Renal cortical epithelial cell (primary cell): ENCODE measurements around the gene BRMS1L. TPM values are rescaled to one million over a fixed set of nuclear protein-coding genes. Genes with fewer than 3 reads are reported as not detected.
"Not testable (repeated sequence)": the region's sequence is repeated elsewhere in the genome, so short reads cannot be mapped to it uniquely, and the experiment has no call there.

ENCODE experiments used
- DNase-seq: peaks from one replicate; pipeline ENCODE4 v3.0.0-alpha.2; 2011; ENCODE audit warnings: low read depth
- total RNA-seq: library from RNA; depleted of rRNA; stranded (reverse); fragments of >200 nt; gene quantifications from 2 replicates; pipeline ENCODE4 v1.2.3, GENCODE V29; 2014

Gene BRMS1L
- total RNA-seq, 1 donor from 2014 or later: 9.3 TPM

- peak; percentile 44 for DNase-seq
Measured at GRCh38 chr14:35821564-35822411, 4.3 kb upstream of the BRMS1L start.

DNA sequence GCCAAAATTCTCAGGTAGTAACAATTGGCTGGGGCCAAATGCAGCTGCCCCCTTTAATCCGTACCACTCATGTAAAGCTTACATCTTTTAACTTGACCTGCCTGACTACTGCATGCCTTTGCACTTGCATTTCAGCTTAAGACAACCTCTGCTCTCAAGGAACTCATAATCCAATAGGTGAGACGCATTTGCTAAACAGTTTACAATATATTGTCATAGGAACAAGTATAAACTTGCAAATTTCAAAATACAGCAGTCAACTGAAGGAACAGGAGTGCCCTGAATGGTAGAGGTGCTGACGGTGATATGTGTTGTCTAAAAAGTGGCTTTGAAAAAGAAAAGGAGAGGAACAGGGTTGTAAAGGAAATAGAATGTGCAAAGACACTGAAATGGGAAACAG, 3.6 kb upstream of the BRMS1L start:
- DNase-seq: no peak

GRCh38 chr14:35824446-35825165, 1.5 kb upstream of the BRMS1L start:
- DNase-seq: not testable (repeated sequence)

DNA sequence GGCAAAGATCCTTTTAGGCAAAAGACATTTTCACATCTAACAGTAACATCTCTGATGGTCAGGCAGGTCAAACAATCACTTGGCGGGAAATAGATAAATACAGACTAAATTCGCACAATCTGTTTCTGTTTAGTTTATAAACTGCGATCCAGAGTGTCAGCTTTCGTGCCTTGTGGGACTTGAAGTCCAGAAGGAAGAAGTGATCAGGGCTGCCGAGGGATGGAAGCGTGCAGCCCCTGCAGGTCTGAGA, 245 bp upstream of the BRMS1L start:
- peak; percentile 98 for DNase-seq

- no peak for DNase-seq
Measured at GRCh38 chr14:35826952-35827416, 846 bp downstream of the BRMS1L start.

- no peak for DNase-seq
Measured at GRCh38 chr14:35827678-35828472, 1.7 kb downstream of the BRMS1L start.

DNA sequence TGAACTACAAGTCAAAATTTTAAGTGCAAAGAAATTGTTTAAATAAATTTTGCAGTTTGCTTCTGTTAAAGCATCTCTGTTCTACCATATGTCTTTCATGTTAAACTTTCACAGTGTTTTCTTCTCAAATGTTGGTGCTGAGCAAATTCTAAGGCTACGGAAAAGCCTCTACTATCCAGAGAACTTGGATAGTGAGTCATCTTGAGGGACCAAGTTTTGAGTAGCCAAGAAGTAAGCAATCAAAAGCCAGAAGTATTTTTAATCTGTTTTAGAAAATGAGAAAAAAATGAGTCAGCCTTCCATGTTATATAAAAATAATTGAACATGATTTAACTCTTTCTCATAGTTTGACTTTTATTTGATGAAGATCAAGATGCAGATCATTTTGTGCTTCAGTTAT, 3.3 kb downstream of the BRMS1L start:
- DNase-seq: no peak

DNA sequence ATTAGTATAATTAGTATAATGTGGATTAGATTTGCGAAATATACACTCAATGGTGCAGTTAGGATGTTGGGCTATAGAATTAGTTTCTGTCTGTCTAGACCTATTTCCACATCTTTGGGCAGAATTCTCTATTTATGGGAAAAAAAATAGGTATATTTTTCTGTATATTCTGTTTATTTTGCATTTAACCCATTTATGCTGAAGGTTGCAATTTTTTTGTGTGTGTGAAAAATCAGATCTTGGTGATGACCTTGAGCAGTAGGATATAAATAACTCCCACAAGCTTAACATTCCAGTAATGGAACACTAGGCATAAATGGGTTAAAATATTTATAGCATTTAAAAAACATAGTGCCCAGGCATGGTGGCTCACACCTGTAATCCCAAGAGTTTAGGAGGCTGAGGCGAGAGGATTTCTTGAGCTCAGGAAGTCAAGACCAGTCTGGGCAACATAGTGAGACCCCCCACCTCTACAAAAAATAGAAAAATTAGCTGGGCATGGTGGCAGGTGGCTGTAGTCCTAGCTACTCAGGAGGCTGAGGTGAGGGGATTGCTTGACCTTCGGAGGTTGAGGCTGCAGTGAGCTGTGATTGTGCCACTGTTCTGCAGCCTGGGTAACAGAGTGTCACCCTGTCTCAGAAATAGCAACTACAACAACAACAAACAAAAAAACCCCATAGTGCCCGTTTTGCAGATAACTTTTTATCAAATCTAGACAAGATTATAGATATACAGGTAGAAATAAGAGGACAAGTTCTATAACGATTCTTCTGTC, 9.3 kb downstream of the BRMS1L start:
- no peak for DNase-seq

DNA sequence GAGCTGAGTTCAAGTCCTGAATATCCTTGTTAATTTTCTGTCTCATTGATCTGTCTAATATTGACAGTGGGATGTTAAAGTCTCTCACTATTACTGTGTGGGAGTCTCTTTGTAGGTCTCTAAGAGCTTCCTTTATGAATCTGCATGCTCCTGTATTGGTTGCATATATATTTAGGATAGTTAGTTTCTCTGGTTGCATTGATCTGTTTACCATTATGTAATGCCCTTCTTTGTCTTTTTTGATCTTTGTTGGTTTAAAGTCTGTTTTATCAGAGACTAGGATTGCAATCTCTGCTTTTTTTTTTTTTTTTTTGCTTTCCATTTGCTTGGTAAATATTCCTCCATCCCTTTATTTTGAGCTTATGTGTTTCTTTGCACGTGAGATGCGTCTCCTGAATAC, 15.6 kb downstream of the BRMS1L start:
- not testable (repeated sequence) for DNase-seq

DNA sequence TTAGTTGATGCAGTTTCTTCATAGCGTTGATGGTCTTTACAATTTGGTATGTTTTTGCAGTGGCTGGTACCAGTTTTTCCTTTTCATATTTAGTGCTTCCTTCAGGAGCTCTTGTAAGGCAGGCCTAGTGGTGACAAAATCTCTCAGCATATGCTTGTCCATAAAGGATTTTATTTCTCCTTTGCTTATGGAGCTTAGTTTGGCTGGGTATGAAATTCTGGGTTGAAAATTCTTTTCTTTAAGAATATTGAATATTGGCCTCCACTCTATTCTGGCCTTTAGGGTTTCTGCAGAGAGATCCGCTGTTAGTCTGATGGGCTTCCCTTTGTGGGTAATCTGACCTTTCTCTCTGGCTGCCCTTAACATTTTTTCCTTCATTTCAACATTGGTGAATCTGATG, 16.1 kb downstream of the BRMS1L start:
- DNase-seq: not testable (repeated sequence)

DNA sequence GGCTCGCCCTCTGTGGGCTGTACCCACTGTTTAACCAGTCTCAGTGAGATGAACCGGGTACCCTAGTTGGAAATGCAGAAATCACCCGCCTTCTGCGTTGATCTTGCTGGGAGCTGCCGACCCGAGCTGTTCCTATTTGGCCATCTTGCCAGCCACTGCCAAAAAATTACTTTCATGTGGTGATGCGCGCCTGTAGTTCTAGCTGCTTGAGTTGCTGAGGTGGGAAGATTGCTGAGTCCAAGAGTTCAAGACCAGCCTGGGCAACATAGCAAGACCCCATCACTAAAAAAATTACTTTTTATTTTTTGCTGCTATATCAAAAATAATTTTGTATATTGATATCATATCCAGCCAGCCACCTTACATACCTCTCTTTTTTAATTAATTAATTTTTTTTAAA, 18.4 kb downstream of the BRMS1L start:
- DNase-seq: no peak

DNA sequence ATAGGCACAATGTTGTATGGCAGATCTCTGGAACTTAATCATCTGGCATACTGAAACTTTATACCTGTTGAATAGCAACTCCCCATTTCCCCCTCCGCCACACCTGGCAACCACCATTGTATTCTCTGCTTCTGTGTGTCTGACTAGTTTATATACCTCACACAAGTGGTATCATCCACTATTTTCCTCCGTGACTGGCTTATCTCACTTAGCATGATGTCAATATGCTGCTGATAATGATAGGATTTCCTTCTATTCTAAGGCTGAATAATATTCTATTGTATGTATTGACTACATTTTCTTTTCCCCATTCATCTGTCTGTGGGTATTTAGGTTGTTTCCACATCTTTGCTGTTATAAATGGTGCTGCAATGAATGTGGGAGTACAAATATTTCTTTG, 21.5 kb downstream of the BRMS1L start:
- no peak for DNase-seq

DNA sequence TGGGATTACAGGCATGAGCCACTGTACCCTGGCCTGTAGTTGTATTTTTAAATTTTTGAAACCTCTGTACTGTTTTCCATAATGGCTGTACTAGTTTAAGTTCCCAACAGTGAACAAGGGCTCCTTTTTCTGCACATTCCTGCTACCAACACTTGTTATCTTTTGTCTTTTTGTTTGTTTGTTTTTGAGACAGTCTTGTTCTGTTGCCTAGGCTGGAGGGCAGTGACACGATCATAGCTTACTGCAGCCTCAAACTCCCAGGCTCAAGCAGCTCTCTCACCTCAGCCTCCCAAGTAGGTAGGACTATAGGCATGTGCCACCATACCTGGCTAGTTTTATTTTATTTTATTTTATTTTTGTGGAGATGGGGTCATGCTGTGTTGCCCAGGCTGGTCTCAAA, 23.0 kb downstream of the BRMS1L start:
- DNase-seq: no peak

DNA sequence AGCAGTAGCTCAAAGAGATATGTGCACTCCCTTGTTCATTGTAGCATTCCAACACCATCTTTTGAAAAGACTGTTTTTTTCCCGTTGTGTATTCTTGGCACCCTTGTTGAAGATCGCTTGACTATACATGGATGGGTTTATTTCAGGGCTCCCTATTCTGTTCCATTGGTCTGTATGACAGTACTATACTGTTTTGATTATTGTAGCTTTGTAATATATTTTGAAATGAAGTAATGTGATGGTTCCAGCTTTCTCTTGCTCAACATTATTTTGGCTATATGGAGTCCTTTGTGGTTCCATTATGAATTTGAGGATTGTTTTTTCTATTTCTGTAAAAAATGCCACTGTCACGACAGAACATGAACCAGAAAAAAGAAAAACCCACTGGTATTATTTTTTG, 25.7 kb downstream of the BRMS1L start:
- no peak for DNase-seq

- DNase-seq: no peak
Measured at GRCh38 chr14:35853225-35853624, 27.1 kb downstream of the BRMS1L start.

DNA sequence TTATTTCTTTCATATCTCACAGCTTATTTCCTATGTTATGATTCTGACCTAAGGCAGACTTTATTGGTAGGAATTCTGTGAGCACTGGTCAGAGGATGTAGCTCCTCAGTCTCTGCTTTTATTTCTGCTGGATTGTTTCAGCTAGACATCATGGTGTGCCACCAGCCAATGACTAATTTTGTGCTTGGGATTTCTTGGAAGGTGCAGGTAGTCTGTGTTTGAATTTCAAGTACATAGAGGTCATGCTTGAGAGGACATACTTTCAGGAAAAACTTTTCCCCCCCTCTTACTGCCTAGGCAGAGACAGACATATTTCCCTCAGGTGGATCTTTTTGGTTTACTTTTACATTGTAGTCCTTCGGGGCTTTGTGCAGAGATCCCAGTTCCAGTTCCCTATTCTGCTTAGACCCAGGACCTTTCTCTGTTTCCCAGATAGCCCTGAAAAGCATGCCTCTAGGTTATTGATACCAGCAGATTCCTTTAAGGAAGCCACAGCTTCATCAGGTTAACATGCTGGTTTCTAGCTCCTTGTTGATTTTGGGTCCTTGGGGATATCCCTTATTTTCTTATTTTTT, 28.6 kb downstream of the BRMS1L start:
- peak; percentile 60 for DNase-seq

DNA sequence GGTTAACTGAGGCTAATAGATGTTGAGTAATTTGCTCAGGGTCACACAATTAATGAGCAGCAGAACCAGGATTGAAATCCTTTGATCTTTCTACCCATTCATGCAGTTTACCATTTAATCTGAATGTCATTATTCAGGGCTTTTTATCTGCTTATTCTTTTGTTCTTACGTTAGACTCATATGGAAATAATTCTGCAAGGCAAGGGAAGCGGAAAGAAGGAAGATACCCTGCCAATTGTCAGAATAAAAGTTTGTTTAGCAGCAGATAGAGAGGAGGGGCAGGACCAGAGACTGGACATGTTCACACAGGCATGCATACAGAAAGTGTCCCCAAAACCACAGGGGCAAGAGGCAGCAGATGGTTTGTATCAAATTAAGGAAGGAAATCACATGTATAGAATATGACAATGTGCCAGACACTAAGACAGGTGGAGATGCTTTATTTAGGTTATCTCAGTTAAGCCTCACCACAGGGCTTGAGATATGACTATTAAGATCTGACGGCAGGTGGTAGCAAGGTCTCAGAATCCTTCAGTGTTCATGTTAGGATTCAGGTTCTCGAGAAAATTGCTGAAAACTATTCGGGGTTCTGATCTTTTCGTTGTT, 29.8 kb downstream of the BRMS1L start:
- peak; percentile 9 for DNase-seq

- peak; percentile 24 for DNase-seq
Measured at GRCh38 chr14:35858521-35859209, 32.5 kb downstream of the BRMS1L start.

DNA sequence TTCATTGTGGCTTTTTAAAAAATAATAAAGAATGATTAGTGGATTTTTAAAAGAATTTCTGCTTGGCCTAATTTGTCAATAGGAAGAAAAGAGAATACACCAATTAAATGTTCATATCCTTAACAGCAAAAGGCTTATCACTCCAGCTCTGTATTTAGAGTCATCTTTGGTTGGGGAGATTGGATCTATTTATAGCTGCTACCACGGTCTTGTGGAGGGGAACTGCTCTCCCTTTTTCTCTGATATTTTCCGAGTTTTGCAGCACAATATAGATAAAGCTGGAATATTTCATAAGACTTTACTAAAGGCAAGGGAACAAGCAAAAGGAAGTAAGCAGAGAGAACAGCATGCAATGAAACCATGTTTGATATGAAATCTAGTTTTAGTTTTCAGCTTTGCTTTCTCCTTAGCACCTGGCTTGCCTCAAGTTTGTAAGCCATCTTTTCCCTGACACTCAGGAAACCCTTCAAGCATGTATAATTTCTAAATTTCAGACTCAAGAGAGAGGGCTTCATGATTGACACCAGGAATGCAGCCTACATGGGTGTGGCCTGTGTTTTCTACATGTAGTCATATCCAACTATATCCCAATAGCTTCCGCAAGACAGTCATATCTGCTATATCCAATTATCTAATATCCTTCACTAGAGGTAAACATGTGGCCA, 35.2 kb downstream of the BRMS1L start:
- no peak for DNase-seq
